C4-2B (cell line): ENCODE data around the gene SYT1.

Source experiments
- H3K27ac ChIP-seq: fragments of 450-650 bp; 2 replicates; pipeline ENCODE4 v1.5.1; 2017
- CTCF ChIP-seq: fragments of 450-650 bp; conservative IDR thresholded peaks from 2 replicates; pipeline ENCODE4 v1.5.1; 2017; ENCODE audit warnings: mild to moderate bottlenecking
- ZFX ChIP-seq: fragments of 450-650 bp; IDR thresholded peaks from 2 replicates; pipeline ENCODE4 v1.6.1; 2017

Gene SYT1

GRCh38 chr12:79127271-79127751 lies 262.7 kb downstream of the SYT1 start:
- TF ChIP-seq CTCF: no peak
- TF ChIP-seq ZFX: no peak
- H3K27ac ChIP-seq: no peak overlapping the region

GRCh38 chr12:79128956-79129355 lies 264.4 kb downstream of the SYT1 start:
- TF ChIP-seq CTCF (no peak), ZFX (no peak)
- H3K27ac ChIP-seq: no peak overlapping the region

GRCh38 chr12:79138872-79139271 lies 274.3 kb downstream of the SYT1 start:
- TF ChIP-seq CTCF: no peak
- no peak for TF ChIP-seq ZFX
- no peak overlapping the region for H3K27ac ChIP-seq

GRCh38 chr12:79140711-79141110 lies 276.1 kb downstream of the SYT1 start:
- H3K27ac ChIP-seq: no peak overlapping the region
- TF ChIP-seq CTCF (no peak), ZFX (no peak)

GRCh38 chr12:79141776-79142175 lies 277.2 kb downstream of the SYT1 start:
- H3K27ac ChIP-seq: no peak overlapping the region
- TF ChIP-seq CTCF (no peak), ZFX (no peak)

GRCh38 chr12:79143803-79144202 lies 279.2 kb downstream of the SYT1 start:
- no peak overlapping the region for H3K27ac ChIP-seq
- TF ChIP-seq ZFX (no peak), CTCF (no peak)

- H3K27ac ChIP-seq: no peak overlapping the region
- TF ChIP-seq CTCF: no peak
- TF ChIP-seq ZFX: no peak
Measured at GRCh38 chr12:79151956-79152355, 287.4 kb downstream of the SYT1 start.
